C1 segment of cervical spinal cord (tissue), 14 donors: ENCODE data around the gene TSPAN18.
"Not testable (repeated sequence)": the region's sequence is repeated elsewhere in the genome, so short reads cannot be mapped to it uniquely, and the experiment has no call there.

ENCODE experiments used
- DNase-seq, 14 donors: peaks; one replicate each; lab custom pipeline; 2025; lab: John Stamatoyannopoulos, UW

The TSPAN18 gene

GRCh38 chr11:44868455-44869421, 142.0 kb downstream of the TSPAN18 start:
- DNase-seq: no peak

- DNase-seq: no peak
Observed at GRCh38 chr11:44870181-44870580, 143.4 kb downstream of the TSPAN18 start.

- no peak for DNase-seq
Observed at GRCh38 chr11:44870615-44871176, 143.9 kb downstream of the TSPAN18 start.

GRCh38 chr11:44871682-44872081, 144.9 kb downstream of the TSPAN18 start:
- not testable (repeated sequence) for DNase-seq

- DNase-seq: no peak
Observed at GRCh38 chr11:44872556-44872955, 145.8 kb downstream of the TSPAN18 start.

GRCh38 chr11:44873537-44873936, 146.8 kb downstream of the TSPAN18 start:
- DNase-seq: no peak

- DNase-seq: no peak
Observed at GRCh38 chr11:44874284-44874683, 147.5 kb downstream of the TSPAN18 start.

GRCh38 chr11:44875037-44875436, 148.3 kb downstream of the TSPAN18 start:
- DNase-seq: no peak

GRCh38 chr11:44876194-44876723, 149.5 kb downstream of the TSPAN18 start:
- DNase-seq: no peak

- no peak for DNase-seq
Observed at GRCh38 chr11:44876906-44877305, 150.1 kb downstream of the TSPAN18 start.

- no peak for DNase-seq
Observed at GRCh38 chr11:44877571-44878497, 151.1 kb downstream of the TSPAN18 start.

- no peak for DNase-seq
Observed at GRCh38 chr11:44878711-44879110, 151.9 kb downstream of the TSPAN18 start.

- DNase-seq: no peak
Observed at GRCh38 chr11:44879432-44879831, 152.7 kb downstream of the TSPAN18 start.

GRCh38 chr11:44880511-44880910, 153.7 kb downstream of the TSPAN18 start:
- no peak for DNase-seq

- no peak for DNase-seq
Observed at GRCh38 chr11:44880953-44881352, 154.2 kb downstream of the TSPAN18 start.

- DNase-seq: no peak
Observed at GRCh38 chr11:44883277-44883676, 156.5 kb downstream of the TSPAN18 start.

GRCh38 chr11:44884056-44884455, 157.3 kb downstream of the TSPAN18 start:
- DNase-seq: no peak

- no peak for DNase-seq
Observed at GRCh38 chr11:44885065-44885810, 158.5 kb downstream of the TSPAN18 start.

- DNase-seq: no peak
Observed at GRCh38 chr11:44885919-44886789, 159.4 kb downstream of the TSPAN18 start.

GRCh38 chr11:44886790-44887140, 160.0 kb downstream of the TSPAN18 start:
- no peak for DNase-seq
